LNCAP (cell line): Measurements from ENCODE around the gene LEP.

Experiments
- TF ChIP-seq, protein P1 (sequence below): fragments of 450-650 bp; IDR thresholded peaks from 2 replicates; pipeline ENCODE4 v1.5.1; 2017; ENCODE audit warnings: mild to moderate bottlenecking

The LEP gene

DNA sequence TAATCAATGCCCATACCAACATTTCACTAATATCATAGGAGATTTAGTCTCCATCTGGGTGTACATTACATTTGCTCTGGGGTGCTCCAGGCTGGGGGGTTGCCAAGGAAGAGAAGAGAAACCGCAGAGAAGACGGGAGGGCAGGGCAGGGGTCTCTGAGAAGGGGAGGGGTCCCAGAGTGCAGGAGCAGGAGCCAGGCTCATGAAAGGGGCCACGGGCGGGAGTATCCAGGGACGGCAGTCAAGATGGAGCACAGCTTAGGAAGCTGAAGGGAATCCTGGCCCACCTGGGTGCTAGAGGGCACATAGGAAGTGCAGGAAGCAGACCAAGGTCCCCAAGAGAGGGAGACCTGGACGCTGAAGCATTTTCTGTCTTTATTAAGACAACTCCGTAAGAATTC is 2.2 kb downstream of the LEP start:
- TF ChIP-seq, protein P1, sequence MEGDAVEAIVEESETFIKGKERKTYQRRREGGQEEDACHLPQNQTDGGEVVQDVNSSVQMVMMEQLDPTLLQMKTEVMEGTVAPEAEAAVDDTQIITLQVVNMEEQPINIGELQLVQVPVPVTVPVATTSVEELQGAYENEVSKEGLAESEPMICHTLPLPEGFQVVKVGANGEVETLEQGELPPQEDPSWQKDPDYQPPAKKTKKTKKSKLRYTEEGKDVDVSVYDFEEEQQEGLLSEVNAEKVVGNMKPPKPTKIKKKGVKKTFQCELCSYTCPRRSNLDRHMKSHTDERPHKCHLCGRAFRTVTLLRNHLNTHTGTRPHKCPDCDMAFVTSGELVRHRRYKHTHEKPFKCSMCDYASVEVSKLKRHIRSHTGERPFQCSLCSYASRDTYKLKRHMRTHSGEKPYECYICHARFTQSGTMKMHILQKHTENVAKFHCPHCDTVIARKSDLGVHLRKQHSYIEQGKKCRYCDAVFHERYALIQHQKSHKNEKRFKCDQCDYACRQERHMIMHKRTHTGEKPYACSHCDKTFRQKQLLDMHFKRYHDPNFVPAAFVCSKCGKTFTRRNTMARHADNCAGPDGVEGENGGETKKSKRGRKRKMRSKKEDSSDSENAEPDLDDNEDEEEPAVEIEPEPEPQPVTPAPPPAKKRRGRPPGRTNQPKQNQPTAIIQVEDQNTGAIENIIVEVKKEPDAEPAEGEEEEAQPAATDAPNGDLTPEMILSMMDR: no peak

DNA sequence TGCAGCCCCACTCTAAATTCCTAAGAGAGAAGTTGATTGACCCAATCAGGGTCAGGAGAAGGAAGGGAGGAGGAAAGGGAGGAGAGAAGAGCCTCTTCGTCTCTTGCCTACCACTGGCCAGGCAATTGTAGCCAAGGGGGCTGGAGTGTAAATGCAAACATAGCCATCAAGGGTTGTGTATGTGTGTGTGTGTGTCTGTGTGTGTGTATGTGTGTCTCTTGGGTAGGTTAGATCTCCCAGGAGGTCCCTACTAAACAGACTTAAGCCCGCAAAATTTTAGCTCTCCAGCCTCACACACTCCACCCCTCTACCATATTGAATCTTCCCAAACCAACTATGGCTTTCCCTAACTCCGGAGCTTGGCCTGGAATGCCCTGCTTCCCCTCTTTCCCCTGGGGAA is 3.8 kb downstream of the LEP start:
- TF ChIP-seq, protein P1: no peak

DNA sequence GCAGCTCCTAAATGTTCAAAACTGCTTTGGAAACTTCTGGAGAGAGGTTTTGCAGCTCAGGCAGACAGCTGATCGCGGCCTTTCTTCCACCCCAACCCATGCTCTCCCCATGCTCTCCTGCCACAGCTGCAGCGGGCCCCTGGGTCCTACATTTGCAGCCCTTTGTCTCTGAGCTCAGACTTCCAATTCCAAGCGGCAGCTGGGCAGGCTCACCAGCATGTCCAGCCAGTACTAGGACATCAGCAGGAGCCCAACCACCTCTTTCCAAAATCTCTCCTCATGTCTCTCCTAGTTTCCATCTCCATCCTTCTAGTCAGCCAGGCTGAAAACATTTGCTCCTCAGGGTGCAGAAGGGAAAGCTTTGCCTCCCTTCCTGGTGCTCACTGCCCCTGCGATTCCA is 6.0 kb downstream of the LEP start:
- TF ChIP-seq, protein P1: no peak

DNA sequence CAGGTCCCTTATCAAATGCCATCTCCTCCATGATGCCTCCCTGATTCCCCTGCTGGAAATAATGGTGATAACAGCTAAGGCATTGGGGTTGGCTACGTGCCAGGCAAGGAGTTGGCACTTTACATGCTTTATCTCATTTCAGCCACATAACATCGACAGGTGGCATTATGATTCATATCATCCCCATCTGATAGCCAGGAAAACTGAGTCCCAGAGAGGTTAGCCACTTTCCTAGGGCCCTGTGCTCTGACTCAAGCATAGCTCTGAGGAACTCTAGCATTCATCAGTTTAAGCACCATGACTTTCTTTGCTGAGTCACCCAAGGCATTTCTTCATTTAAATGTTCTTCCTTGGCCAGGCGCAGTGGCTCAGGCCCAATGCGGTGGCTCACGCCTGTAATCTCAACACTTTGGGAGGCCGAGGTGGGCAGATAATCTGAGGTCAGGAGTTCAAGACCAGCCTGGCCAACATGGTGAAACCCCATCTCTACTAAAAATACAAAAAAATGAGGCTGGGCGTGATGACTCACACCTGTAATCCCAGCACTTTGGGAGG is 6.6 kb downstream of the LEP start:
- TF ChIP-seq, protein P1: no peak

DNA sequence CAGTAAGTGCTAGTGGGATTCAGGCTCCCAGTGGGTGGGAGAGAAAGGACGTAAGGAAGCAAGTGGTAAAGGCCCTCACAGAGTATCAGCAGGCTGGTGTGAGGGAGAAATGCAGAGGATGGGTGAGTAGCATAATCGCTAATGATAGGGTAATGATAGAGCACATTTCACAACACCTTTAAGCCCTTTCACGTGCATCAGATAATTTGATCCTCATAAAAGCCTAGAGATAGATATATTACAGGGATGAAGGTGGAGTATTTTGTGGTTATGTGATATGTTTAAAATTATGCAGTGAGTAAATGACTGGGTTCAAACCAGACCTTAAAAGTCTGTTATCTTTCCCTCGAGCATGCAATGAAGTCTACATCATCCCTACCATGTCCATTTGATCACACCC is 10.3 kb downstream of the LEP start:
- TF ChIP-seq, protein P1: no peak

DNA sequence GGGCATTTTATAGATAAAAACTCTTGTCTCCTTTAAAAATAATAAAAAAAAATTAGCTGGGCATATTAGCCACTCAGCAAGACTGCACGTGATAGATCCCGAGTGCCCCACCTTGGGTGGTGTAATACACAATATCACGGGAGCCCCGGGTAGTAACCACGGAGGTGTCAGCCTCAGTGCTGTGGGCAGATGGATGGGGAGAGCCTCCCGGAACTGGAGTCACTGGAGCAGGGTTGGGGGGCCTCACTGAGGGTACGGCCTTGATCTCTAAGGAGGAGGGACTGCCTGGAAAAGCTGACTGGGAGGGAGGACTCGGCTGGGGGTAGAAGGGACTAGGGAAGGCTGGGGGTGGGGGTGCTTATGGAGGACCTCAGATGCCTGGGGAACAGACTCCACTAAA is 12.6 kb downstream of the LEP start:
- TF ChIP-seq, protein P1: no peak

DNA sequence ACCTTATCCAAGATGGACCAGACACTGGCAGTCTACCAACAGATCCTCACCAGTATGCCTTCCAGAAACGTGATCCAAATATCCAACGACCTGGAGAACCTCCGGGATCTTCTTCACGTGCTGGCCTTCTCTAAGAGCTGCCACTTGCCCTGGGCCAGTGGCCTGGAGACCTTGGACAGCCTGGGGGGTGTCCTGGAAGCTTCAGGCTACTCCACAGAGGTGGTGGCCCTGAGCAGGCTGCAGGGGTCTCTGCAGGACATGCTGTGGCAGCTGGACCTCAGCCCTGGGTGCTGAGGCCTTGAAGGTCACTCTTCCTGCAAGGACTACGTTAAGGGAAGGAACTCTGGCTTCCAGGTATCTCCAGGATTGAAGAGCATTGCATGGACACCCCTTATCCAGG is 13.4 kb downstream of the LEP start:
- TF ChIP-seq, protein P1: no peak

DNA sequence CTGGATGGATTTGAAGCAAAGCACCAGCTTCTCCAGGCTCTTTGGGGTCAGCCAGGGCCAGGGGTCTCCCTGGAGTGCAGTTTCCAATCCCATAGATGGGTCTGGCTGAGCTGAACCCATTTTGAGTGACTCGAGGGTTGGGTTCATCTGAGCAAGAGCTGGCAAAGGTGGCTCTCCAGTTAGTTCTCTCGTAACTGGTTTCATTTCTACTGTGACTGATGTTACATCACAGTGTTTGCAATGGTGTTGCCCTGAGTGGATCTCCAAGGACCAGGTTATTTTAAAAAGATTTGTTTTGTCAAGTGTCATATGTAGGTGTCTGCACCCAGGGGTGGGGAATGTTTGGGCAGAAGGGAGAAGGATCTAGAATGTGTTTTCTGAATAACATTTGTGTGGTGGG is 14.2 kb downstream of the LEP start:
- TF ChIP-seq, protein P1: no peak
